HEK293 (cell line): ENCODE measurements around the gene C1QL1.

Source experiments
- CTCF ChIA-PET: fragments of 350-600 bp; formaldehyde crosslinking; extraction: SDS; loops from one replicate; lab custom pipeline; 2021; ENCODE audit warnings: antibody characterized with exemption; lab: Yijun Ruan, JAX
- POLR2A ChIA-PET: fragments of 300-600 bp; formaldehyde crosslinking; extraction: SDS; loops from one replicate; lab custom pipeline; 2020; ENCODE audit warnings: antibody characterized with exemption, inconsistent platforms; lab: Yijun Ruan, JAX
- H3K27ac ChIP-seq: fragments of 200-500 bp; sonication (Bioruptor generic); 2 replicates; pipeline ENCODE4 v1.5.1; 2014; ENCODE audit warnings: low read depth, low read length, control low read depth, inconsistent platforms; ENCODE audit errors: extremely low read depth
- H3K36me3 ChIP-seq, 2 experiments: fragments of 200-500 bp in 1 of 2; sonication (Bioruptor generic) in 1 of 2; 1 replicate in 1 of 2; 2 replicates in 1 of 2; pipeline ENCODE4 v1.5.1; 2014 to 2017; ENCODE audit warnings: inconsistent platforms in 2 of 2, low read length in 2 of 2; ENCODE audit not compliant: control insufficient read depth in 2 of 2, insufficient read depth in 1 of 2
- H3K4me1 ChIP-seq: fragments of 200-500 bp; sonication (Bioruptor generic); 2 replicates; pipeline ENCODE4 v1.5.1; 2014; ENCODE audit warnings: mild to moderate bottlenecking, low read length, inconsistent platforms; ENCODE audit not compliant: control insufficient read depth, insufficient read depth
- H3K4me3 ChIP-seq: 2 replicates; pipeline ENCODE4 v1.5.1; 2011; ENCODE audit warnings: low read depth, mild to moderate bottlenecking, control low read depth, low read length, moderate library complexity
- H3K9me3 ChIP-seq: fragments of 200-500 bp; sonication (Bioruptor generic); 2 replicates; pipeline ENCODE4 v1.5.1; 2014; ENCODE audit warnings: low read depth, low read length, inconsistent platforms; ENCODE audit not compliant: control insufficient read depth, insufficient read depth
- FEZF1 ChIP-seq: fragments of 450-650 bp; formaldehyde crosslinking; IDR thresholded peaks from 2 replicates; pipeline ENCODE4 v1.5.1; 2016; ENCODE audit warnings: missing biosample characterization, missing genetic modification characterization
- IKZF3 ChIP-seq: fragments of 450-650 bp; IDR thresholded peaks from 2 replicates; pipeline ENCODE4 v1.5.0; 2018; ENCODE audit warnings: missing biosample characterization, mild to moderate bottlenecking, missing genetic modification characterization, moderate library complexity
- INSM2 ChIP-seq: fragments of 450-650 bp; formaldehyde crosslinking; IDR thresholded peaks from 2 replicates; pipeline ENCODE4 v1.5.1; 2016; ENCODE audit warnings: missing biosample characterization, missing genetic modification characterization
- KLF7 ChIP-seq: fragments of 450-650 bp; formaldehyde crosslinking; IDR thresholded peaks from 2 replicates; pipeline ENCODE4 v1.5.1; 2016; ENCODE audit warnings: missing biosample characterization, missing genetic modification characterization, borderline replicate concordance
- MYNN ChIP-seq: fragments of 450-650 bp; formaldehyde crosslinking; IDR thresholded peaks from 2 replicates; pipeline ENCODE4 v1.5.1; 2016; ENCODE audit warnings: missing biosample characterization, missing genetic modification characterization, borderline replicate concordance
- ZNF138 ChIP-seq: fragments of 450-650 bp; formaldehyde crosslinking; IDR thresholded peaks from 2 replicates; pipeline ENCODE4 v1.5.1; 2016; ENCODE audit warnings: missing biosample characterization, missing genetic modification characterization, borderline replicate concordance
- ZNF214 ChIP-seq: fragments of 450-650 bp; formaldehyde crosslinking; IDR thresholded peaks from 2 replicates; pipeline ENCODE4 v1.5.1; 2017; ENCODE audit warnings: missing biosample characterization, mild to moderate bottlenecking, missing genetic modification characterization, borderline replicate concordance
- ZNF292 ChIP-seq: fragments of 450-650 bp; formaldehyde crosslinking; IDR thresholded peaks from 2 replicates; pipeline ENCODE4 v1.5.1; 2016; ENCODE audit warnings: low read depth, missing biosample characterization, missing genetic modification characterization, borderline replicate concordance
- ZNF354C ChIP-seq: fragments of 450-650 bp; formaldehyde crosslinking; IDR thresholded peaks from 2 replicates; pipeline ENCODE4 v1.5.1; 2016; ENCODE audit warnings: missing biosample characterization, missing genetic modification characterization, low read depth, borderline replicate concordance
- ZNF366 ChIP-seq: fragments of 450-650 bp; formaldehyde crosslinking; conservative IDR thresholded peaks from 2 replicates; pipeline ENCODE4 v1.5.1; 2016; ENCODE audit warnings: missing biosample characterization, missing genetic modification characterization
- ZNF48 ChIP-seq: fragments of 450-650 bp; formaldehyde crosslinking; IDR thresholded peaks from 2 replicates; pipeline ENCODE4 v1.5.1; 2016; ENCODE audit warnings: missing biosample characterization, missing genetic modification characterization
- ZNF549 ChIP-seq: fragments of 450-650 bp; IDR thresholded peaks from 2 replicates; pipeline ENCODE4 v1.5.1; 2018; ENCODE audit warnings: missing biosample characterization, missing genetic modification characterization, mild to moderate bottlenecking, inconsistent platforms, moderate library complexity
- ZNF571 ChIP-seq: fragments of 450-650 bp; formaldehyde crosslinking; IDR thresholded peaks from 2 replicates; pipeline ENCODE4 v1.5.0; 2017; ENCODE audit warnings: missing biosample characterization, missing genetic modification characterization
- ZNF639 ChIP-seq: fragments of 450-650 bp; formaldehyde crosslinking; IDR thresholded peaks from 2 replicates; pipeline ENCODE4 v1.5.1; 2016; ENCODE audit warnings: missing biosample characterization, missing genetic modification characterization
- ZNF830 ChIP-seq: fragments of 450-650 bp; IDR thresholded peaks from 2 replicates; pipeline ENCODE4 v1.5.0; 2018; ENCODE audit warnings: missing biosample characterization, missing genetic modification characterization, low read depth, mild to moderate bottlenecking, moderate library complexity
- ZSCAN16 ChIP-seq: fragments of 450-650 bp; formaldehyde crosslinking; IDR thresholded peaks from 2 replicates; pipeline ENCODE4 v1.5.1; 2016; ENCODE audit warnings: missing biosample characterization, missing genetic modification characterization
- TF ChIP-seq, protein P1 (sequence below): fragments of 450-650 bp; formaldehyde crosslinking; conservative IDR thresholded peaks from 2 replicates; pipeline ENCODE4 v1.5.1; 2016; ENCODE audit warnings: low read depth, missing biosample characterization, missing genetic modification characterization

C1QL1 gene

GRCh38 chr17:44919885-44920564 lies 48.1 kb downstream of the C1QL1 start (continued):
- no peak for TF ChIP-seq INSM2 (tag by site-specific recombination)
- no peak for TF ChIP-seq ZNF292 (tag by site-specific recombination)
- TF ChIP-seq ZNF214 (tag by site-specific recombination) = no peak
- TF ChIP-seq ZNF48 (tag by site-specific recombination) = no peak
- no peak for TF ChIP-seq ZNF366 (tag by site-specific recombination)
- TF ChIP-seq IKZF3 = no peak
- no peak for TF ChIP-seq ZNF571 (tag by site-specific recombination)
- TF ChIP-seq ZNF354C (tag by site-specific recombination) = no peak
- TF ChIP-seq FEZF1 (tag by site-specific recombination) = no peak
- TF ChIP-seq, protein P1, sequence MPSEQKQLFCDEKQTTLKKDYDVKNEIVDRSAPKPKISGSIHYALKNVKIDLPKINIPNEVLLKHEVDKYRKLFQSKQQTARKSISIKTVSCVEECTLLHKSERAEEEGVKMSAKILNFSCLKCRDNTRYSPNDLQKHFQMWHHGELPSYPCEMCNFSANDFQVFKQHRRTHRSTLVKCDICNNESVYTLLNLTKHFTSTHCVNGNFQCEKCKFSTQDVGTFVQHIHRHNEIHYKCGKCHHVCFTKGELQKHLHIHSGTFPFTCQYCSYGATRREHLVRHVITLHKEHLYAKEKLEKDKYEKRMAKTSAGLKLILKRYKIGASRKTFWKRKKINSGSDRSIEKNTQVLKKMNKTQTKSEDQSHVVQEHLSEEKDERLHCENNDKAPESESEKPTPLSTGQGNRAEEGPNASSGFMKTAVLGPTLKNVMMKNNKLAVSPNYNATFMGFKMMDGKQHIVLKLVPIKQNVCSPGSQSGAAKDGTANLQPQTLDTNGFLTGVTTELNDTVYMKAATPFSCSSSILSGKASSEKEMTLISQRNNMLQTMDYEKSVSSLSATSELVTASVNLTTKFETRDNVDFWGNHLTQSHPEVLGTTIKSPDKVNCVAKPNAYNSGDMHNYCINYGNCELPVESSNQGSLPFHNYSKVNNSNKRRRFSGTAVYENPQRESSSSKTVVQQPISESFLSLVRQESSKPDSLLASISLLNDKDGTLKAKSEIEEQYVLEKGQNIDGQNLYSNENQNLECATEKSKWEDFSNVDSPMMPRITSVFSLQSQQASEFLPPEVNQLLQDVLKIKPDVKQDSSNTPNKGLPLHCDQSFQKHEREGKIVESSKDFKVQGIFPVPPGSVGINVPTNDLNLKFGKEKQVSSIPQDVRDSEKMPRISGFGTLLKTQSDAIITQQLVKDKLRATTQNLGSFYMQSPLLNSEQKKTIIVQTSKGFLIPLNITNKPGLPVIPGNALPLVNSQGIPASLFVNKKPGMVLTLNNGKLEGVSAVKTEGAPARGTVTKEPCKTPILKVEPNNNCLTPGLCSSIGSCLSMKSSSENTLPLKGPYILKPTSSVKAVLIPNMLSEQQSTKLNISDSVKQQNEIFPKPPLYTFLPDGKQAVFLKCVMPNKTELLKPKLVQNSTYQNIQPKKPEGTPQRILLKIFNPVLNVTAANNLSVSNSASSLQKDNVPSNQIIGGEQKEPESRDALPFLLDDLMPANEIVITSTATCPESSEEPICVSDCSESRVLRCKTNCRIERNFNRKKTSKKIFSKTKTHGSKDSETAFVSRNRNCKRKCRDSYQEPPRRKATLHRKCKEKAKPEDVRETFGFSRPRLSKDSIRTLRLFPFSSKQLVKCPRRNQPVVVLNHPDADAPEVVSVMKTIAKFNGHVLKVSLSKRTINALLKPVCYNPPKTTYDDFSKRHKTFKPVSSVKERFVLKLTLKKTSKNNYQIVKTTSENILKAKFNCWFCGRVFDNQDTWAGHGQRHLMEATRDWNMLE = no peak
- no peak for TF ChIP-seq KLF7 (tag by site-specific recombination)
- no peak for TF ChIP-seq ZSCAN16
- TF ChIP-seq MYNN (tag by site-specific recombination) = no peak
- no peak for TF ChIP-seq ZNF830 (tag by site-specific recombination)
- TF ChIP-seq ZNF639 (tag by site-specific recombination) = no peak
- no peak for TF ChIP-seq ZNF549 (tag by site-specific recombination)
- TF ChIP-seq, all 188 proteins: peak for 13

DNA sequence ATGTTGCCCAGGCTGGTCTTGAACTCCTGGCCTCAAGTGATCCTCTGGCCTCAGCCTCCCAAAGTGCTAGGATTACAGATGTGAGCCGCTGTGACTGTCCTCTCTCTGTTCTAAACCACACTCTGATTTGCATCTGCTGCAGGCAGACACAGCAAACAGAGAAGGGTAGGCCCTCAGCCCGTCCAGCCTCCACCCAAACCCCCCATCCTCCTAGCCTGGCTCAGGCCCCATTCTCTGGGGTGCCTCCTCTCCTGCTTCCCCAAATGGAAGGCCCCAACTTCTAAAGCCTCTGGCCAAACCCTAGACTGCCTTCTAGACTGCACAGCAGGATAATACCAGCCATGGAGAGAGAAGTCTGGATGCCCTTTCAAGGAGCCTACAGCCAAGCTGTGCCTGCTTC lies 48.7 kb downstream of the C1QL1 start:
- H3K9me3 ChIP-seq = no peaks in the 10 kb centered on the region
- no peak overlapping the region for H3K4me3 ChIP-seq
- no peak for TF ChIP-seq ZNF138 (tag by site-specific recombination)
- TF ChIP-seq, all 188 proteins: peak for 0
- no peaks in the 10 kb centered on the region for H3K36me3 ChIP-seq
- no peaks in the 10 kb centered on the region; the same call in 1 of the 2 replicates for H3K4me1 ChIP-seq
- ChIA-PET CTCF (interaction anchor here (0.6 to 7.9 kb wide), 38 partner anchors 8 to 502 kb away, joined by 3 to 296 read pairs (median 6); partner anchors contain the start of genes ACBD4, C1QL1, EFTUD2 and KIF18B), POLR2A (interaction anchor here (1.0 to 1.4 kb wide), 2 partner anchors 10 to 42 kb away, joined by 3 to 8 read pairs; no protein-coding TSS in a partner anchor)
- no peak overlapping the region for H3K27ac ChIP-seq
